Neural progenitor cell (in vitro differentiated cells): ENCODE measurements around the gene TNFRSF14. TPM values are rescaled to one million over a fixed set of nuclear protein-coding genes. Genes with fewer than 3 reads are reported as not detected.

Experiments
- DNase-seq: peaks from one replicate; pipeline ENCODE4 v3.0.0-alpha.2; 2016; ENCODE audit warnings: low spot score
- H2AFZ ChIP-seq: fragments of 200-600 bp; sonication (generic); replicated peaks from 2 replicates; pipeline ENCODE4 v1.6.1; 2016; ENCODE audit warnings: antibody characterized with exemption
- H3F3A ChIP-seq: fragments of 200-600 bp; sonication (generic); 2 replicates; pipeline ENCODE4 v1.6.1; 2016; ENCODE audit warnings: antibody characterized with exemption, low read depth
- H3K27ac ChIP-seq: fragments of 200-600 bp; sonication (generic); 2 replicates; pipeline ENCODE4 v1.5.1; 2016; ENCODE audit warnings: mild to moderate bottlenecking
- H3K27me3 ChIP-seq: fragments of 200-600 bp; sonication (generic); 2 replicates; pipeline ENCODE4 v1.6.1; 2016; ENCODE audit warnings: mild to moderate bottlenecking, moderate library complexity
- H3K36me3 ChIP-seq: fragments of 200-600 bp; sonication (generic); 2 replicates; pipeline ENCODE4 v1.5.1; 2016
- H3K4me1 ChIP-seq: fragments of 200-600 bp; sonication (generic); 2 replicates; pipeline ENCODE4 v1.6.1; 2016; ENCODE audit warnings: mixed run types
- H3K4me2 ChIP-seq: fragments of 200-600 bp; sonication (generic); 2 replicates; pipeline ENCODE4 v1.6.1; 2016
- H3K4me3 ChIP-seq: fragments of 200-600 bp; sonication (generic); 2 replicates; pipeline ENCODE4 v1.5.1; 2016
- H3K79me2 ChIP-seq: fragments of 200-600 bp; sonication (generic); 2 replicates; pipeline ENCODE4 v1.6.1; 2016; ENCODE audit warnings: low read depth
- H3K9ac ChIP-seq: fragments of 200-600 bp; sonication (generic); 2 replicates; pipeline ENCODE4 v1.6.1; 2016
- H3K9me3 ChIP-seq: fragments of 200-600 bp; sonication (generic); 2 replicates; pipeline ENCODE4 v1.5.1; 2016; ENCODE audit warnings: low read depth
- H4K20me1 ChIP-seq: fragments of 200-600 bp; sonication (generic); 2 replicates; pipeline ENCODE4 v1.6.1; 2016; ENCODE audit warnings: low read depth
- H3K27ac Mint-ChIP-seq: 3 replicates; pipeline ENCODE4 v1.8.0; 2021; ENCODE audit warnings: mixed read lengths
- H3K27me3 Mint-ChIP-seq: 2 replicates; pipeline ENCODE4 v1.8.0; 2022; ENCODE audit warnings: low read depth, mild to moderate bottlenecking, inconsistent platforms, moderate library complexity, mixed read lengths; ENCODE audit not compliant: insufficient read depth
- H3K36me3 Mint-ChIP-seq: 3 replicates; pipeline ENCODE4 v1.8.0; 2021; ENCODE audit warnings: mixed read lengths
- H3K4me1 Mint-ChIP-seq: 3 replicates; pipeline ENCODE4 v1.8.0; 2021; ENCODE audit warnings: mixed read lengths
- H3K4me3 Mint-ChIP-seq: 3 replicates; pipeline ENCODE4 v1.8.0; 2021; ENCODE audit warnings: mild to moderate bottlenecking, moderate library complexity, mixed read lengths
- H3K9me3 Mint-ChIP-seq: 3 replicates; pipeline ENCODE4 v1.8.0; 2020; ENCODE audit warnings: mixed read lengths
- CTCF ChIP-seq: fragments of 200-600 bp; sonication (generic); IDR thresholded peaks from 2 replicates; pipeline ENCODE4 v1.5.1; 2017; ENCODE audit warnings: antibody characterized with exemption, mild to moderate bottlenecking
- EZH2 ChIP-seq: fragments of 200-600 bp; sonication (generic); IDR thresholded peaks from 2 replicates; pipeline ENCODE4 v1.6.1; 2017; ENCODE audit warnings: antibody characterized with exemption, mild to moderate bottlenecking, moderate library complexity
- EZH2phosphoT487 ChIP-seq: fragments of 200-600 bp; sonication (generic); IDR thresholded peaks from 2 replicates; pipeline ENCODE4 v1.6.1; 2017; ENCODE audit warnings: antibody characterized with exemption
- total RNA-seq: library from RNA; depleted of rRNA; stranded (reverse); fragments of >200 nt; gene quantifications from 2 replicates; pipeline ENCODE4 v1.2.3, GENCODE V29; 2015; ENCODE audit warnings: low replicate concordance

Gene TNFRSF14
- total RNA-seq, 1 donor from 2014 or later, result not detected

DNA sequence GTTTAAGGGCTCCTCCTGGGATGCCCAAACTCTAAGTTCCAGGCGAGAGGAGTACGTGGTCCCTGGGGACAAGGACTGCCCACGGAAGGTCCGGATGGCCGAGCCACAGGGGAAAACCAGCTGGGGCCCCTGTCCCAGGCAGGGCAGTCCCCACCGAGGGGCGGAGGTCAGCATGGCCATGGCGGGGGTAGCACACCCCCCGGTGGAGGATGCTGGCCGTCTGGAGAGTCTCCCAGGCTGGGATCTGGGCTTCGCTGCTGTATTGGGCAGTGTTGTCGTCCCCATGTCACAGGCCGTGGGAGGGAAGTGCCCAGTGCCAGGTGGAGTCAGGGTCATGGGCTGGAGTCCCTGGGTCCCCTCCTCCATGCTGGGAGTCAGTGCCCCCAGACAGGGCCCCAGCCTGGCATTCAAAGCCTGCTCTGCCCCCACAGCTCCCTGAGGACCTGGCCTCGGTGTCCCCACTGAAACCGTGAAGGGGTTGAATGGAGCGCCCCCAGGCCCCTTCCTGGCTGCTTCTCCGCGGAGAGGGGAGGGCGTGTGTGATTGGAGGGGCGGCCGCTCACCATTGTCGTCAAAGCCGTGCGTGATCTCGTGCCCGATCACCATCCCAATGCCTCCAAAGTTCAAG lies 37.2 kb downstream of the TNFRSF14 start:
- peaks cover 2% of the 10 kb centered on the region for H3K27me3 Mint-ChIP-seq
- H3K4me2 ChIP-seq, result no peak overlapping the region
- no peaks in the 10 kb centered on the region for H3K36me3 ChIP-seq
- H3K4me3 Mint-ChIP-seq, result no peak overlapping the region
- H4K20me1 ChIP-seq, result no peaks in the 10 kb centered on the region
- no peak overlapping the region for H3K27ac Mint-ChIP-seq
- no peak overlapping the region for H3K4me3 ChIP-seq
- no peaks in the 10 kb centered on the region for H3K79me2 ChIP-seq
- no peaks in the 10 kb centered on the region for H3K27me3 ChIP-seq
- DNase-seq, result no peak
- H3K9ac ChIP-seq, result no peak overlapping the region
- H3K27ac ChIP-seq, result no peak overlapping the region
- H3F3A ChIP-seq, result no peaks in the 10 kb centered on the region
- no peaks in the 10 kb centered on the region for H3K9me3 Mint-ChIP-seq
- H3K4me1 Mint-ChIP-seq, result peaks cover 3% of the 10 kb centered on the region
- no peak overlapping the region for H2AFZ ChIP-seq
- H3K4me1 ChIP-seq, result no peaks in the 10 kb centered on the region
- no peak for TF ChIP-seq EZH2phosphoT487
- TF ChIP-seq CTCF, result no peak
- TF ChIP-seq EZH2, result no peak
- no peaks in the 10 kb centered on the region for H3K36me3 Mint-ChIP-seq
- H3K9me3 ChIP-seq, result no peaks in the 10 kb centered on the region

- Histone ChIP-seq H3K27ac (no peak overlapping the region), H3K4me3 (no peak overlapping the region), H4K20me1 (no peaks in the 10 kb centered on the region), H3K9ac (no peak overlapping the region), H3K4me1 (no peaks in the 10 kb centered on the region), H3K79me2 (no peaks in the 10 kb centered on the region), H3K4me2 (no peak overlapping the region), H3K36me3 (no peaks in the 10 kb centered on the region), H2AFZ (no peak overlapping the region), H3K27me3 (no peaks in the 10 kb centered on the region), H3F3A (no peaks in the 10 kb centered on the region), H3K9me3 (no peaks in the 10 kb centered on the region)
- H3K4me1 Mint-ChIP-seq, result peaks cover 3% of the 10 kb centered on the region
- H3K27me3 Mint-ChIP-seq, result peaks cover 2% of the 10 kb centered on the region
- no peak overlapping the region for H3K4me3 Mint-ChIP-seq
- H3K9me3 Mint-ChIP-seq, result peaks cover 3% of the 10 kb centered on the region
- TF ChIP-seq EZH2phosphoT487, result no peak
- no peak for TF ChIP-seq EZH2
- TF ChIP-seq CTCF, result no peak
- DNase-seq, result no peak
- H3K36me3 Mint-ChIP-seq, result no peaks in the 10 kb centered on the region
- no peak overlapping the region for H3K27ac Mint-ChIP-seq
Measured at GRCh38 chr1:2594001-2594640, 38.0 kb downstream of the TNFRSF14 start.

- no peak overlapping the region for H3K4me3 Mint-ChIP-seq
Measured at GRCh38 chr1:2594641-2595131, 38.5 kb downstream of the TNFRSF14 start.

More at GRCh38 chr1:2594641-2595131, 38.5 kb downstream of the TNFRSF14 start:
- Histone ChIP-seq H3K4me3 (no peak overlapping the region), H3K9me3 (no peaks in the 10 kb centered on the region), H3K9ac (no peak overlapping the region), H3K79me2 (no peaks in the 10 kb centered on the region), H4K20me1 (no peaks in the 10 kb centered on the region), H3K27me3 (no peaks in the 10 kb centered on the region), H3F3A (no peaks in the 10 kb centered on the region), H2AFZ (no peak overlapping the region), H3K27ac (no peak overlapping the region), H3K4me1 (no peaks in the 10 kb centered on the region), H3K4me2 (no peak overlapping the region), H3K36me3 (no peaks in the 10 kb centered on the region)
- DNase-seq, result no peak
- Mint-ChIP-seq H3K9me3 (peaks cover 3% of the 10 kb centered on the region), H3K27ac (no peak overlapping the region), H3K4me1 (peaks cover 3% of the 10 kb centered on the region), H3K27me3 (peaks cover 2% of the 10 kb centered on the region), H3K36me3 (no peaks in the 10 kb centered on the region)
- TF ChIP-seq EZH2 (no peak), EZH2phosphoT487 (no peak), CTCF (no peak)
